Stomach smooth muscle (tissue), 2 donors: ENCODE results near the gene RARA.

Experiments
- H3K27ac ChIP-seq: one replicate; pipeline ENCODE4 v1.7.0; 2013; ENCODE audit warnings: mild to moderate bottlenecking, low read length, inconsistent platforms
- H3K27me3 ChIP-seq, 2 donors: one replicate each; pipeline ENCODE4 v1.7.0; 2013; ENCODE audit warnings: low read length in 2 of 2; ENCODE audit not compliant: insufficient read depth in 2 of 2, control insufficient read depth in 1 of 2
- H3K36me3 ChIP-seq, 2 donors: one replicate each; pipeline ENCODE4 v1.7.0; 2013; ENCODE audit warnings: low read length in 2 of 2; ENCODE audit not compliant: control insufficient read depth in 2 of 2, insufficient read depth in 2 of 2
- H3K4me1 ChIP-seq: one replicate; pipeline ENCODE4 v1.7.0; 2013; ENCODE audit warnings: low read length; ENCODE audit not compliant: control insufficient read depth, insufficient read depth
- H3K4me3 ChIP-seq, 2 donors: one replicate each; pipeline ENCODE4 v1.7.0; 2013; ENCODE audit warnings: low read length in 2 of 2
- H3K9ac ChIP-seq, 2 donors: one replicate each; pipeline ENCODE4 v1.7.0; 2013; ENCODE audit warnings: low read length in 2 of 2, mild to moderate bottlenecking in 1 of 2
- H3K9me3 ChIP-seq, 2 donors: one replicate each; pipeline ENCODE4 v1.7.0; 2013; ENCODE audit warnings: low read length in 2 of 2; ENCODE audit not compliant: control insufficient read depth in 2 of 2
- donor health status: healthy.
- donor health status: Pancreatic carcinoma.

Gene RARA

GRCh38 chr17:40309031-40309948 lies at the start of gene RARA:
RARA (plus strand) TSS chr17:40309180; CDS start chr17:40331219, 22,039 bp downstream.
- H3K9ac ChIP-seq = peak within 1 kb of the TSS; percentile 63 to 68
- H3K9me3 ChIP-seq = no peaks in the 10 kb centered on the region
- peaks cover 79% of the 10 kb centered on the region for H3K4me1 ChIP-seq
- H3K4me3 ChIP-seq = peak within 1 kb of the TSS; percentile 82 to 83
- no peaks in the 10 kb centered on the region for H3K27me3 ChIP-seq
- no peaks in the 10 kb centered on the region for H3K36me3 ChIP-seq
- peak within 1 kb of the TSS; percentile 70 for H3K27ac ChIP-seq

DNA sequence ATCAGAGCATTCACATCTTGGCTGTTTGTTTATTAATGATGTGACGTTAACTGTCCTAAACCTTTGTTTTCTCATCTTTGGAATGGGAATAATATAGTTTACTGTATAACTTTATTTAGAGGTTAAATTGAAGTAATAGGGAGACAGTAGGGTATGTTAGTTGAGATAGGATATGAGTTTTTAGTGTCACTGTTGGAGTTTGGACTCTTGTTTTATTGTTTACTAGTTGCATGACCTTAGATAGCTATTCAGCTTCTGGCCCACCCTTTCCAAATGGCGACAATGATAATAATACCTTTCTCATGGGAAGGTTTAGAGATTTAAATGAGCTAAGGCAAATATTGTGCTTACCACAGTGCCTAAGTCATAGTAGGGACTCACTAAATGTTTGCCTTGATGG lies 49.5 kb upstream of the RARA start:
- no peak overlapping the region for H3K4me3 ChIP-seq
- no peaks in the 10 kb centered on the region for H3K27me3 ChIP-seq
- H3K9me3 ChIP-seq = no peaks in the 10 kb centered on the region
- H3K27ac ChIP-seq = no peak overlapping the region
- no peaks in the 10 kb centered on the region for H3K4me1 ChIP-seq
- H3K9ac ChIP-seq = no peak overlapping the region
- H3K36me3 ChIP-seq = peaks cover 32 to 44% of the 10 kb centered on the region in 2 donors

GRCh38 chr17:40260528-40260927 lies 48.5 kb upstream of the RARA start:
- H3K27ac ChIP-seq = no peak overlapping the region
- no peaks in the 10 kb centered on the region for H3K27me3 ChIP-seq
- H3K9ac ChIP-seq = no peak overlapping the region
- H3K4me1 ChIP-seq = no peaks in the 10 kb centered on the region
- no peak overlapping the region for H3K4me3 ChIP-seq
- no peaks in the 10 kb centered on the region for H3K9me3 ChIP-seq
- peaks cover 41 to 54% of the 10 kb centered on the region in 2 donors for H3K36me3 ChIP-seq

GRCh38 chr17:40264458-40265185 lies 44.4 kb upstream of the RARA start:
- H3K9me3 ChIP-seq = no peaks in the 10 kb centered on the region
- H3K4me1 ChIP-seq = no peaks in the 10 kb centered on the region
- H3K27ac ChIP-seq = no peak overlapping the region
- H3K9ac ChIP-seq = no peak overlapping the region
- no peaks in the 10 kb centered on the region for H3K27me3 ChIP-seq
- peaks cover 42 to 52% of the 10 kb centered on the region in 2 donors for H3K36me3 ChIP-seq
- H3K4me3 ChIP-seq = no peak overlapping the region

- Histone ChIP-seq H3K4me3 (no peak overlapping the region), H3K9me3 (no peaks in the 10 kb centered on the region), H3K27ac (no peak overlapping the region), H3K27me3 (no peaks in the 10 kb centered on the region), H3K4me1 (no peaks in the 10 kb centered on the region), H3K36me3 (peaks cover 42 to 47% of the 10 kb centered on the region in 2 donors), H3K9ac (no peak overlapping the region)
These were observed 43.6 kb upstream of the RARA start for GRCh38 chr17:40265337-40265736.

DNA sequence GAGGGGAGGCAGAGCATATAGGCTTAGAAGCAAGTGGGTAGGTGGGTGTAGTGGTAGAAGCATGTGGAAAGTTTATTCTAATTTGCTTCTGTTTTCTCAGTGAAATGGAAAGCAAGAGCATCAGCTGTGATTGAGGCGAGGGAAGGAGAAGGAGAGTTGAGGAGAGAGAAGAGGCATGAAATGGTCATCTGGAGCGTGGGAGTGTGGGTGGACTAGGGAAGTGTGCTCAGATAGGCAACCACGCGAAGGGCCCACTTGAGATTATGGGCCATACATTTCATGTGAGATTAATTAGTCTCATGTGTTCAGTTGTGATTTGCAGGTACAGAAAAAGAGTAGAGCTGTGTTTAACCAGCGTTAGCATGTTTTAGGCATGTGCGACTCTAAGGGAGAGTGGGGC lies 42.1 kb upstream of the RARA start:
- no peaks in the 10 kb centered on the region for H3K9me3 ChIP-seq
- peaks cover 36 to 38% of the 10 kb centered on the region in 2 donors for H3K36me3 ChIP-seq
- H3K4me1 ChIP-seq = no peaks in the 10 kb centered on the region
- no peak overlapping the region for H3K9ac ChIP-seq
- no peaks in the 10 kb centered on the region for H3K27me3 ChIP-seq
- H3K27ac ChIP-seq = no peak overlapping the region
- no peak overlapping the region for H3K4me3 ChIP-seq

DNA sequence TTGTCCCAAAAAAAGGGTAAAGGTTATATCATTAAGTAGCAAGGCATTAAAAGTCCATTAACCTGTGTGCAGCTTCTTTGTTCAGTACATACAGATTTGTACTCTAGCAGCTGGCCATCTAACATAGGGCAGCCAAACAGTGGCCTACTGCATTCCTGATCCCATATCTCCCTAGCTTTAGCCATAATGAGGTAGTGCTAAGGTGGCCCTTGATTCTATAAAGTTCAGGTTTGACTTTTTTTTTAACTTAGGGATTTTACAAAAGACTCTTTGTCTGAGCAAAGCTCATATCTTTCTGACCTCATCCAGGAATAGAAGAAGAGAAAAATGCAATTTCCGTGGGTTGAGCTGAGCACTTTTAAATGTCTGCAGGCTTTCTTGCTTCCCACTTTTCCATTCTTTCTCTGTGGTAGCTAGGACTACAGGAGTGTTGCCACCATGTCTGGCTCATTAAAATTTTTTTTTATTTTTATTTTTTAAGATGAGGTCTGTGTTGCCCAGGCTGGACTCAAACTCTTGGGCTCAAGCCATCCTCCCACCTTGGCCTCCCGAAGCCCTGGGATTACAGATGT lies 40.8 kb upstream of the RARA start:
- peaks cover 29 to 34% of the 10 kb centered on the region in 2 donors for H3K36me3 ChIP-seq
- no peak overlapping the region for H3K9ac ChIP-seq
- H3K9me3 ChIP-seq = no peaks in the 10 kb centered on the region
- H3K4me3 ChIP-seq = no peak overlapping the region
- H3K27ac ChIP-seq = no peak overlapping the region
- no peaks in the 10 kb centered on the region for H3K4me1 ChIP-seq
- H3K27me3 ChIP-seq = no peaks in the 10 kb centered on the region

DNA sequence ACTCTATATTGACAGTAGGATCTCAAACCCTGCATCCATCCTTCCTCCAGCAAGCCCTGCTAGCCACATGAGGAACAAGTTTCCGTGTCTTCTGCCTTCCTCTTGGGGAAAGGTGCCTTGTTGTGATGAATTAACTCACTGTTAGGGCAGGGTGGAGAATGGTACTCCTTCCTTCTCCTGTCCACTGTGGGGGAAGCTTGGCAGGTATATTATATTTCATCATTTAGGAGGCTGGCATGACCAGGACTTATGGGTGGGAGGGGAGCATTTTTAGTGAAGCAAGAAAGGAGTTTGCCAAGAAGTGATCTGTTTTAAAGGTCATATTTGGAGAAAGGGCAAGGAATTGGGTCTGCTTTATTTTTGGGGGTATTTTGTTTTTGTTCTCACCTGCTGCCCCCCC lies 30.6 kb upstream of the RARA start:
- Histone ChIP-seq H3K9ac (no peak overlapping the region), H3K36me3 (peaks cover 25 to 54% of the 10 kb centered on the region in 2 donors)

DNA sequence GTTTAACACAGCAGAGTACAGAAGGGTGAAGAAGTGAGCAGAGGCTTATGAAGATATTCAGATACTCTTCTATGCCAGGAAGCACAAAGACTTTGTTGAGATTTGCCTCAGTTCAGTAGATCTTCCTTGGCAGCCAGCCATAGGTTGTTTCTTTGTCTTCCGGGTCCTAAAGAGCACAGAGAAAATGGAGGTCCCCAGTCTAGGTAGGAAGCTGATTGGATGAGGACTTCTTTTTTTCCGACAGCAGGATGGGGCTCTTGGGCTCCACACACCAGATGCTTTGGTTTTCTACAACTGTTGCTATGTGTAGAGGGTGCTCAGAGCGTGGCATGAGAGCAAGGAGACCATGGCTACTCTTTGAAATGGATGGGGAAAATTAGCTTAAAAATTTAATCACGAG lies 29.6 kb upstream of the RARA start:
- no peaks in the 10 kb centered on the region for H3K9me3 ChIP-seq
- H3K27ac ChIP-seq = no peak overlapping the region
- H3K4me1 ChIP-seq = no peaks in the 10 kb centered on the region
- H3K36me3 ChIP-seq = peaks cover 18 to 48% of the 10 kb centered on the region in 2 donors
- no peak overlapping the region for H3K4me3 ChIP-seq
- no peak overlapping the region for H3K9ac ChIP-seq
- H3K27me3 ChIP-seq = no peaks in the 10 kb centered on the region

More for the DNA sequence above, 30.6 kb upstream of the RARA start:
- H3K27me3 ChIP-seq = no peaks in the 10 kb centered on the region
- no peak overlapping the region for H3K4me3 ChIP-seq
- H3K4me1 ChIP-seq = no peaks in the 10 kb centered on the region
- no peaks in the 10 kb centered on the region for H3K9me3 ChIP-seq
- H3K27ac ChIP-seq = no peak overlapping the region

- Histone ChIP-seq H3K27ac (no peak overlapping the region), H3K9ac (no peak overlapping the region), H3K9me3 (no peaks in the 10 kb centered on the region), H3K4me1 (no peaks in the 10 kb centered on the region), H3K27me3 (no peaks in the 10 kb centered on the region), H3K4me3 (no peak overlapping the region), H3K36me3 (peaks cover 15 to 37% of the 10 kb centered on the region in 2 donors)
These were observed 27.3 kb upstream of the RARA start for GRCh38 chr17:40281663-40282062.
